ENCODE results near the gene CCDC185.

- TF ChIP-seq CTCF (IDR thresholded peaks at IDR 0.05; ENCODE audit: low read length), result no peak
- no peak for TF ChIP-seq EZH2 (IDR thresholded peaks at IDR 0.05; ENCODE audit: borderline replicate concordance, low read length)
These were observed 16.8 kb downstream of the CCDC185 start for GRCh38 chr1:223410036-223410435.

Measured in OCI-LY1 (cell line).